ENCODE data around the gene METAP1. TPM values are rescaled to one million over a fixed set of nuclear protein-coding genes. Genes with fewer than 3 reads are reported as not detected.
"Not testable (repeated sequence)": the region's sequence is repeated elsewhere in the genome, so short reads cannot be mapped to it uniquely, and the experiment has no call there.

The METAP1 gene
- total RNA-seq, 1 experiment from 2014 or later: 56.6 TPM

DNA sequence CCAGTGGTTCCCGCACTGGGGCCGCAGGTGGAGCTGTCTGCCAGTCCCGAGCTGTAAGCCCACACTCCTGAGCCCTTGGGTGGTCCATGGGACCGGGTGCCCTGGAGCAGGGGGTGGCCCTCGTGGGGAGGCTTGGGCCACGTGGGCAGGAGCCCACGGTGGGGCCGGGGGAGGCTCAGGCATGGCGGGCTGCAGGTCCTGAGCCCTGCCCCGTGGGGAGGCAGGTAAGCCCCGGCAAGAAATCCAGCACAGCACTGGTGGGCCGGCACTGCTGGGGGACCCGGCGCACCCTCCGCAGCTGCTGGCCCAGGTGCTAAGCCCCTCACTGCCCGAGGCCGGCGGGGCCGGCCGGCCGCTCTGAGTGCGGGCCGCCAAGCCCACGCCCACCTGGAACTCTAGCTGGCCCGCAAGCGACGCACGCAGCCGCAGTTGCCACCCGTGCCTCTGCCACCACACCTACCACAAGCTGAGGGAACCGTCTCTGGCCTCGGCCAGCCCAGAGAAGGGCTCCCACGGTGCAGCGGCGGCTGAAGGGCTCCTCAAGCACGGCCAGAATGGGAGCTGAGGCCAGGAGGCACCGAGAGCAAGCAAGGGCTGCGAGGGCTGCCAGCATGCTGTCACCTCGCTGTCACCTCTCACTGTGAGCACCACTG, 2.0 kb upstream of the METAP1 start:
- no peak for DNase-seq
- Histone ChIP-seq H3K9me3 (no peaks in the 10 kb centered on the region), H3K27me3 (no peaks in the 10 kb centered on the region), H3K36me3 (no peaks in the 10 kb centered on the region), H3K4me3 (no peak overlapping the region)

DNA sequence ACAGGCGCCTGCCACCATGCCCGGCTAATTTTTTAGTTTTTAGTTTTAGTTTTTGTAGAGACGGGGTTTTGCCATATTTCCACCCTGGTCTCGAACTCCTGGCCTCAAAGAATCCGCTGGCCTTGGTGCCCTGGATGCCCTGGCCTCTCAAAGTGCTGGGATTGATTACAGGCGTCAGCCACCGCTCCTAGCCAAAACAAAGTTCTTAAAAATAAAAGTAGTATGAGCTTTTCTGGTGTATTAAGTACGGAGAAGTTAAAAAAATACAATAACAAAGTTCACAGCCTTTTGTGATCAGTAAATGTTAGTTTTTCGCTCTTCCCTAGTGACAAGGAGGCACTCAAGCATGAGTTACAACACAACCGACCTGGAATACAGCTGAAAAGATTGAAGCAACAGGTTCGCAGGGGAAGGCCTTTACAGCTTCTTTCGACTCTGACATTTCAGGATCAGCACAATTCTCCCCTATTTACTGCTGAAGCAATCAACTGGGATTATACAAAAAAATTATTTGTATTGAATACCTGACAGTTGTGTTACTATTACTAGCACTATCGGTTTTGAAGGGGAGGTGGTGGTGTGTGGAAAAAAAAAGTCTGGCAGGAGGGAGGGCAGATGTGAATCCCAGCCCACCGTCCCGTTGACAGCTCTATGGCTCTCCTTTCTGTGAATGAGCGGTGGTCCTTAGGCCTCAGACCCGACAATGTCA, 893 bp upstream of the METAP1 start:
- Histone ChIP-seq H3K4me3 (peak overlapping the region; percentile 85), H3K9me3 (no peaks in the 10 kb centered on the region), H3K27me3 (no peaks in the 10 kb centered on the region), H3K36me3 (no peaks in the 10 kb centered on the region)
- DNase-seq: no peak

DNA sequence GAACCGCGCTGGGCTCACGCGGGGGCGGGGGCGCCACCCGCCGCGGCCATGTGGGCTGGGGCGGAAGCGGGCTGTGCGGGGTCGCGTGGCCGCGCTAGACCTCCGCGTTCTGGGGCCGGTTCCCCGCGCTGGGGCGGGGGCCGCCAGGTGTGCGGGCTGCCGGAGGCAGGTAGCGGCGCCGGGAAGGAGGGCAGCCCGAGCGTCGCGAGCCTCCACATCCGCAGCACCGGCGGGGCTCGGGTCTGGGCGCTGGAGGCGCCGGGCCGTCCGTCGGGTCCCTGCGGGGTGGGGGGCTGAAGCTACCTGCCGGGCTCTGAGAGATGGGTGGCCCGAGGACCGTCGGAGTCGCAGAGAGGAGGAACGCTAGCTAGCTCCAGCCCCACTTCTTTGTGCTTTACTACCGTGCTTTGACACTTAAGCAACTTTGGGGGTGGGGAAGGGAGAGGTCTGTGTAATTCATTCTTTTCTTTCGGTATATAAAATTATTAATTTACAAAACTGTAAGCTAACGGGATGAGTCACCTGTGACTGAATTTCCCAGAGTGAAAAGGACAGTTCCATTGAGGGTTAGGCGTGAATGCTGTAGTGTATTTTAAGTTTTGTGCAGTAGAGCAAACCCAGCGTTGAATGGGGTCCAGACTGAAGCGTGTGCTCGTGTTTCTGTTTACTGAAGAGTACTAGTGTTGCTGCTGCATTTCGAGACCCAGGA, 689 bp downstream of the METAP1 start:
- Histone ChIP-seq H3K36me3 (no peaks in the 10 kb centered on the region), H3K4me3 (peak overlapping the region; percentile 85), H3K9me3 (no peaks in the 10 kb centered on the region), H3K27me3 (no peaks in the 10 kb centered on the region)
- DNase-seq: peak; percentile 16

DNA sequence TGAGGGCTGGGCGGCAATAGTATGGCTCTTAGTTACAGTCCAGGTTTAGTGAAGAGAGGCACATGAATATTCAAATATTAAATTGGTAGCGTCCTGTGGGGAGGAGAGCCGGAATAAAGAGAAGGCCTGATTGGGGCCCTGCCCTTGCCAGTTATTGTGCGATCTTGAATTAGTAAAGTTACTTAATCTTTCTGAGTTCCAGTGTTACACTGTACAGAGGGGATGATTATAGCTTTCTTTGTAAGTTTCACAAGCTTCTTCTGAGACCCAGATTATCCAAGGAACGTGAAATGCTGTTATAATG, 1.2 kb downstream of the METAP1 start:
- Histone ChIP-seq H3K36me3 (no peaks in the 10 kb centered on the region), H3K27me3 (no peaks in the 10 kb centered on the region), H3K9me3 (no peaks in the 10 kb centered on the region), H3K4me3 (peak overlapping the region; percentile 85)
- no peak for DNase-seq

DNA sequence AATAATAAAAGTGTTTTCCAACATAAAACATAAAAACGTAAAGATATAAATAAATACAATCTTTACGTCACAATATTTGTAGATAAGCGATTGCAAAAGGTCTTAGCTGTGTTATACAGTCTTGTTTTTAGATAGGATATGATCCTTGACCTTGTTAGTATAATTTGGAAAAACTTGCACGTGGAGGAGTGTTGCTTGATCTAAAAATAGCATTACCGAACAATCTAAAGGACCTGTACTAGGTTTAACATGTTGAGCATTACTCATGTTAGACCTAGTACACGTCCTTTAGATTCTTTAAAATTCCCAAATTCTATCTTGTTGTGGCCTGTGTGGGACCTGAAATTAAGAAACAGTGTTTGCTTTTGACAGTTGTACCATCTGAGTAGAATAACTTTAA, 1.6 kb downstream of the METAP1 start:
- H3K4me3 ChIP-seq: peak overlapping the region; percentile 85

DNA sequence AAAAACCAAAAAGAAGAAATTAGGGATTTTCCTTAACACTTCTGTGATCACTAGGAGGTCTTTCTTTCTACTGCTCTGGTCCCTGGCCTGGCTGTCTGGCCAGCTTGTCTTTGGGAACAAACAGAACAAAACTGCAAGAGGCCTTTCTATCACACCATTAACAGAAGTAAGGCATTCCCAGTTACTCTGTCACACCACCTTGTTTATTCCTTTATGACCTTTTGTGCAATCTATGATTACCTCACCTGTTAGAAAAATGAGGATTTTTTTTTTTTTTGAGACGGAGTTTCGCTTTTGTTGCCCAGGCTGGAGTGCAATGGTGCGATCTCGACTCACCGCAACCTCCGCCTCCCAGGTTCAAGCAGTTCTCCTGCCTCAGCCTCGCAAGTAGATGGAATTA, 3.0 kb downstream of the METAP1 start:
- Histone ChIP-seq H3K36me3 (no peaks in the 10 kb centered on the region), H3K4me3 (no peak overlapping the region), H3K27me3 (no peaks in the 10 kb centered on the region), H3K9me3 (no peaks in the 10 kb centered on the region)
- DNase-seq: no peak

More for the DNA sequence above, 1.6 kb downstream of the METAP1 start:
- H3K36me3 ChIP-seq: no peaks in the 10 kb centered on the region
- H3K9me3 ChIP-seq: no peaks in the 10 kb centered on the region
- DNase-seq: no peak
- H3K27me3 ChIP-seq: no peaks in the 10 kb centered on the region

DNA sequence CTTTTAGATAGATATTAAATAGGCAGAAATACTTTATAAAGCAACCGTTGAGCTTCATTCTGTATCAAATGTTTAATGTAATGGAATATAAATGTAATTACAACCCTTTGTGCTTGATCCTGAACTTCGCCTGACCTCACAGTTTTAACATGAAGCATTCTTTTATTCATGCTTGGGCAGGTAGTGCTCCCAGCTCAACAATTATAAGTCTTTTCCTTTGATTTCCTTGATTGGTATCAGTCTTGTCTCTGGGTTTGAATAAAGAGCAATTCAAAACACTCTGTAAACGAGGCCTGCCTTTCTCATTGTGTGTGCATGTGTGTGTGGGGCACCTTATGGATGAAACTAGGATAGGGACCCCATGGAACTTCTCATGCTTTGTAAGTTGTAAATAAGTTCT, 6.8 kb downstream of the METAP1 start:
- H3K9me3 ChIP-seq: no peaks in the 10 kb centered on the region
- no peak overlapping the region for H3K4me3 ChIP-seq
- H3K27me3 ChIP-seq: no peaks in the 10 kb centered on the region
- no peak for DNase-seq
- H3K36me3 ChIP-seq: no peaks in the 10 kb centered on the region

DNA sequence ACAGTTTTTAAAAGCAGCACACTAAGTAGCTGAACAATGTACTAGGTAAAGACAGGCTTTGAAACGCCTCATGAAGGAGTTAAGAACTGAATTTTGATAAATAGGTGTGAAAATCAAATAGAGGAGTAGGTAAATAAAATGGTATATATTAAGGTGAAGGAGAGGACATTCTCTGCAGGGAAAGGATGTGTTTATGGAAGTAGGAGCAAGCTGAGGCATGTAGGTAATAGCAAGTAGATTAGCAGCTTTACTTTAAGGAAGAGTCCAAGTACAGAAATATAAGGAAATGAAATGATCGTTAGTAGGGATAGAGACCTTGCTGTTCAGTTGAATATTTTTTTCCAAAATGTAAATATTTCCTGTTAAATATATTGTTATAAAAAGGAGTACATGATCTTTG, 12.5 kb downstream of the METAP1 start:
- no peak for DNase-seq
- Histone ChIP-seq H3K9me3 (no peaks in the 10 kb centered on the region; the same call in 1 of the 2 replicates), H3K4me3 (no peak overlapping the region), H3K36me3 (no peaks in the 10 kb centered on the region), H3K27me3 (no peaks in the 10 kb centered on the region)

DNA sequence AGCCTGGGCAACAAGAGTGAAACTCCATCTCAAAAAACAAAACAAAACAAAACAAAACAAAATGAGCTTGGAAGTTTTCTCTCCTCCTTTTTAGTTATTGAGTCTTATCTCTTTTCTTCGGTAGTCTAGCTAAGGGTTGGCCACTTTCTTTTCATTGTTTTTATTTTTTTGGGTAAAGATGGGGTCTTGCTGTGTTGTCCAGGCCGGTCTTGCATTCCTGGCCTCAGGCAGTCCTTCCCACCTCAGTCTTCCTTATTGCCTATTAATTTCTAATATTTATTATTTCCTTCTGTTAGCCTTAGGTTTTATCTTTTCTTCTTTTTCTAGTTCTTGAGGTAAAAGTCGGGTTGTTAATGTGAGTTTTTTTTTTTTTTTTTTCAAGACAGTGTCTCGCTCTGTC, 16.4 kb downstream of the METAP1 start:
- H3K27me3 ChIP-seq: no peaks in the 10 kb centered on the region
- no peak for DNase-seq
- no peaks in the 10 kb centered on the region for H3K36me3 ChIP-seq
- no peaks in the 10 kb centered on the region; the same call in 1 of the 2 replicates for H3K9me3 ChIP-seq
- H3K4me3 ChIP-seq: no peak overlapping the region

DNA sequence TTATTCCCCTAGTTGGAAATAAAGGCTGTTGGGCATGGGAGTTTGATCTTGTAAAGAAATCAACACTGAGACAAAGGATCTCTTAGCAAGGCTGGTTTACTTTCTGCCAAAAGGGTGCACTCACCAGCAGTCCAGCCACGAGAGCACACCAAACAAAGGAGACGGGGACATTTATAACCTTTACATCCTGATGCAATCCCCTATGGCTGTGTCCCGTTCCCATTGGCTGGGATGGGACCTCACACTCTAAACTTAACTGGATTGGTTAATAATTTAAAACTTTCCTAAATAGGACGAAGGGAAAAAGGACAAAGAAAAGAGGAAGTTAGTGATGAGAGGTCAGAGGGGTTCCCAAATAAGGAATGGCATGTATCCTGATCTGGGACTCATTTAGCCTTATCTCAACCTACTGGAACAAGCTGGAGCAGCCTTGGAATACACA, 17.9 kb downstream of the METAP1 start:
- Histone ChIP-seq H3K9me3 (no peaks in the 10 kb centered on the region; the same call in 1 of the 2 replicates), H3K27me3 (no peaks in the 10 kb centered on the region), H3K4me3 (no peak overlapping the region), H3K36me3 (no peaks in the 10 kb centered on the region)
- no peak for DNase-seq

DNA sequence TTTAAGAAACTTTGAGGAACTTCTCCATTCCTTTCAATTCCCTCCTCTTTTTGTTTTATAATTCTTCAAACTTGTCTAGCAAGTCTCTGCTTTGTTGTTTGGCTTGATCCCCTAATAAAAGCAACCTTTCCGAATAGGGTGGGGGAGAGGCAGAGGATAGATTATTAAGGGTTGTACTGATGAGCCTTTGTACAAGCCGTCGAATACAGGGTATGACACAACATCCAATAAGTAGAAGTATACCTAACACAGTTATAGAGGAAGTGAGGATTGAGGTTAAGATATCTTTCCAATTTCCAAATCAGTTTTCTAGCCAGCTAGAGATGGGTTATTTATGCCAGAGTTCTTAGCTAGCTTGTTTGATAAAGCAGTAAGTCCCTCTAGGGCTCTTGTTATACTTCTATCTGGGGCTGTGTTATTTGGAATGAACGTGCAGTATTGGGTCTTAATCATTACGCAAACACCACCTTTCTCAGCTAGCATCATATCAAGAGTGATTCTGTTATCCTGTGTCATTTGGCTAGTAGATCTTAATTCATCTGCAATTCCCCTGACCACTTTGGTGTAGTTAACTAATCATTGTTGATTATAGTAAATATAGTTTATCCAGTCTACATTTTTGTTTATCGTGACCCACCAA, 18.5 kb downstream of the METAP1 start:
- no peaks in the 10 kb centered on the region for H3K36me3 ChIP-seq
- no peaks in the 10 kb centered on the region for H3K27me3 ChIP-seq
- H3K9me3 ChIP-seq: no peaks in the 10 kb centered on the region; the same call in 1 of the 2 replicates
- no peak for DNase-seq
- no peak overlapping the region for H3K4me3 ChIP-seq

DNA sequence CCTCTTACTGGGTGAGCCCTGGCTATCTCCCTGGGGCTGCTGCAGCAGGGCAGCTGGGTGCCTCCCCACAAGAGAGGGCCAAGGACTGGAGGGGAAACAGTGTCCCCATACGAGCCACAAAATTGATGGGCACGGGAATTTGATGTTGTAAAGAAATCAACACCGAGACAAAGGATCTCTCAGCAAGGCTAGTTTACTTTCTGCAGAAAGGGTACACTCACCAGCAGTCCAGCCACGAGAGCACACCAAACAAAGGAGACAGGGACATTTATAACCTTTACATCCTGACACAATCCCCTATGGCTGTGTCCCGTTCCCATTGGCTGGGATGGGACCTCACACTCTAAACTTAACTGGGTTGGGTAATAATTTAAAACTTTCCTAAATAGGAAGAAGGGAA, 25.9 kb downstream of the METAP1 start:
- DNase-seq: no peak
- Histone ChIP-seq H3K36me3 (no peaks in the 10 kb centered on the region; the same call in 1 of the 2 replicates), H3K4me3 (no peak overlapping the region), H3K9me3 (no peaks in the 10 kb centered on the region), H3K27me3 (no peaks in the 10 kb centered on the region)

DNA sequence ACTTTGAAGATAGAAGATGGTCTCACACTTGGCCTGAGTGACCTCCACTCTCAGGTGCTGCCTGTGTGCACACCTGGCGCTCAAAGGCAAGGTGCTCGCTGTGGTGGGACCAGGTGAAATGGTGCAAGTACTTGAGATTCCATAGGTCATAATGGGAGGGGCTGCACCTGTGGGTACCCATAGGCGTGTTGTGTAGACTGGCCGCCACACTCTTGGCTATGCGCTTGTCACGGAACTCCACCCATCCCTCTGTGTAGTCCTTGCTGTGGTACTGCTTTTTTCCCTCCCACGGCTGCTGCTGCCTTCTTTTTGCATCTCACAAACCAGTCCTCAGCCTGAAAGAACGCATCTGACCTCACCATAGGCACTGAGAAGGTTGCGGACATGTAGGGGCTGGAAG, 27.0 kb downstream of the METAP1 start:
- Histone ChIP-seq H3K36me3 (no peaks in the 10 kb centered on the region; the same call in 1 of the 2 replicates), H3K4me3 (no peak overlapping the region)

DNA sequence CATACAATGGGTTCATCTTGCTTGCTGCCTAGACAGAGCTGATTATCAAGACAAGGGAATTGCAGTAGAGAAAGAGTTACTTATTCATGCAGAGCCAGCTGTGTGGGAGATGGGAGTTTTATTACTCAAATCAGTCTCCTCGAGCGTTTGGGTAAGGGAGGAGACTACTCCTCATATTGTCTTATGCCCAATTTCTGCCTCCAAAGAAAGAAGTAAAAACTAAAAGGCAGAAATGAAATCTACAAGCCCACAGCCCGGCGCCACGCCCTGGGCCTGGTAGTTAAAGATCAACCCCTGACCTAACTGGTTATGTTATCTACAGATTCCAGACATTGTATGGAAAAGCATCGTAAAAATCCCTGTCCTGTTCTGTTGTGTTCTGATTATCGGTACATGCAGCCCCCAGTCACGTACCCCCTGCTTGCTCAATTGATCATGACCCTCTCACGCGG, 28.3 kb downstream of the METAP1 start:
- H3K27me3 ChIP-seq, H3K4me3 ChIP-seq, DNase-seq, H3K36me3 ChIP-seq, H3K9me3 ChIP-seq: not testable (repeated sequence)

More for the DNA sequence above, 27.0 kb downstream of the METAP1 start:
- DNase-seq: no peak
- no peaks in the 10 kb centered on the region for H3K27me3 ChIP-seq
- H3K9me3 ChIP-seq: no peaks in the 10 kb centered on the region

DNA sequence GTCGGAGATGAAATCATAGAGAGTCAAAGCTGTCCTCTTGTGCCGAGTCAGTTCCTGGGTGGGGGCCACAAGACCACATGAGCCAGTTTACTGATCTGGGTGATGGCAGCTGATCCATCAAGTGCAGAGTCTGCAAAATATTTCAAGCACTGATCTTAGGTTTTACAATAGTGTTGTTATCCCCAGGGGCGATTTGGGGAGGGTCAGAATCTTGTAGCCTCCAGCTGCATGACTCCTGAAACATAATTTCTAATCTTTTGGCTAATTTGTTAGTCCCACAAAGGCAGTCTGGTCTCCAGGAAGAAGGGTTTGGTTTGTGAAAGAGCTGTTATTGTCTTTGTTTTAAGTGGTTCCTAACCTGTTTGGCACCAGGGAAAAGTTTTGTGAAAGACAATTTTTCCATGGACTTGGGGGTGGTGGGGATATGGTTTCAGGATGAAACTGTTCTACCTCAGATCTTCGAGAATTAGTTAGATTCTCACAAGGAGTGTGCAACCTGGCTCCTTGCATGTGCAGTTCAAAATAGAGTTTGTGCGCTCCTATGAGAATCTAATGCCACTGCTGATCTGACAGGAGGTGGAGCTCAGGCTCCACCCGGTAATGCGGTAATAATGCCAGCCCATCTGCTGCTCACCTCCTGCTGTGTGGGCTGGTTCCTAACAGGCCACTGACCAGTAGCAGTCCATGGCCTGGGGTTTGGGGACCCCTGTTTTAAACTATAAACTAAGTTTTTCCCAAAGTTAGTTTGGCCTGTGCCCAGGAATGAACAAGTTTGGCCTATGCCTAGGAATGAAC, 29.2 kb downstream of the METAP1 start:
- Histone ChIP-seq H3K4me3 (no peak overlapping the region), H3K9me3 (no peaks in the 10 kb centered on the region), H3K36me3 (no peaks in the 10 kb centered on the region; the same call in none of the 2 replicates), H3K27me3 (no peaks in the 10 kb centered on the region)
- DNase-seq: peak; percentile 3

DNA sequence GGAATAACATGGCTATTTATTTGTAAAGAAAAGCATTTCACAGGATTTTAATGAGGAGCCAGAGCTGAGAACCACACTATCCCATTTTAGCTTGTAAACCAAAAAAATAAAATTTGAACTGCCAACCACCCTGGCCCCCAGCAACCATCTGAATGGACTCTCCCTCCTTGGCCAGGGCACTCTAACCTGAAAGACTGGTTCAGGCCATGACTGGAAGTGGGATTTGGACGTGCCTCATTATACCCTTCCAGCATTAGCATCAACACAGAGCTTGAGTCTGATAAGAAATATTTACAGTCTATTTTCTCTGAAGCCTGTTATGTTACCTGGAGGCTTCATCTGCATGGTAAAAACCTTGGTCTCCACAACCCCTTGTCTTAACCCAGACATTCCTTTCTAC, 30.0 kb downstream of the METAP1 start:
- DNase-seq: no peak
- H3K9me3 ChIP-seq: no peaks in the 10 kb centered on the region
- no peaks in the 10 kb centered on the region for H3K27me3 ChIP-seq
- H3K36me3 ChIP-seq: no peaks in the 10 kb centered on the region; the same call in none of the 2 replicates
- H3K4me3 ChIP-seq: no peak overlapping the region
